B cell (primary cell): Measurements from ENCODE around the gene ALKBH5. TPM values are rescaled to one million over a fixed set of nuclear protein-coding genes. Genes with fewer than 3 reads are reported as not detected.

Experiments
- ATAC-seq: fragments of 200-7000 bp; cut with Tn5 transposase; one replicate; pipeline ENCODE4 v1.10.0; 2021; ENCODE audit warnings: low read depth, mild to moderate bottlenecking, moderate number of reproducible peaks, moderate library complexity
- CTCF ChIA-PET: fragments of 350-600 bp; sonication (Branson Sonifier 250); formaldehyde crosslinking; loops from one replicate; lab custom pipeline; 2021; ENCODE audit warnings: antibody characterized with exemption, inconsistent platforms; lab: Charles Lee
- POLR2A ChIA-PET: fragments of 350-600 bp; sonication (Branson Sonifier 250); formaldehyde crosslinking; loops from one replicate; lab custom pipeline; 2021; ENCODE audit warnings: antibody characterized with exemption; lab: Charles Lee
- DNase-seq: peaks from one replicate; pipeline ENCODE4 v3.0.0; 2013
- H2AFZ ChIP-seq: 2 replicates; pipeline ENCODE4 v1.6.1; 2012; ENCODE audit warnings: mild to moderate bottlenecking, low read depth, low read length; ENCODE audit not compliant: insufficient read depth, poor library complexity, severe bottlenecking
- H3K27ac ChIP-seq, 2 donors: 1 replicate in 1 of 2; 2 replicates in 1 of 2; pipeline ENCODE4 v1.5.1; 2012 to 2013; ENCODE audit warnings: low read length in 2 of 2, mild to moderate bottlenecking in 2 of 2, moderate library complexity in 1 of 2
- H3K27me3 ChIP-seq, 4 experiments: fragments of 200-600 bp in 1 of 4; sonication (generic) in 1 of 4; replicated peaks in 1 of 4; 1 replicate in 2 of 4; 2 replicates in 2 of 4; pipeline versions ENCODE4 v1.6.1 to v1.7.0; 2013 to 2016; ENCODE audit warnings: low read length in 3 of 4, mild to moderate bottlenecking in 2 of 4, mixed read lengths in 1 of 4, moderate library complexity in 1 of 4; ENCODE audit not compliant: insufficient read depth in 4 of 4, control insufficient read depth in 3 of 4; ENCODE audit errors: control extremely low read depth in 1 of 4
- H3K36me3 ChIP-seq, 2 experiments: replicated peaks in 1 of 2; 1 replicate in 1 of 2; 2 replicates in 1 of 2; pipeline versions ENCODE4 v1.6.1 to v1.7.1; 2013; ENCODE audit warnings: low read length in 1 of 2; ENCODE audit not compliant: insufficient read depth in 2 of 2, control insufficient read depth in 1 of 2; ENCODE audit errors: control extremely low read depth in 1 of 2, extremely low read depth in 1 of 2
- H3K4me1 ChIP-seq, 2 donors: fragments of 200-600 bp in 1 of 2; sonication (generic) in 1 of 2; 1 replicate in 1 of 2; 2 replicates in 1 of 2; pipeline versions ENCODE4 v1.5.1 to v1.6.1; 2013 to 2017; ENCODE audit warnings: low read length in 2 of 2; ENCODE audit not compliant: control insufficient read depth in 2 of 2, insufficient read depth in 2 of 2
- H3K4me2 ChIP-seq: replicated peaks from 2 replicates; pipeline ENCODE3; 2012; ENCODE audit warnings: mild to moderate bottlenecking, low read depth, low read length; ENCODE audit not compliant: poor library complexity, severe bottlenecking
- H3K4me3 ChIP-seq, 5 experiments: fragments of 200-600 bp in 1 of 5; sonication (generic) in 1 of 5; 1 replicate in 3 of 5; 2 replicates in 2 of 5; pipeline versions ENCODE4 v1.5.1 to v1.7.0; 2011 to 2016; ENCODE audit warnings: low read length in 4 of 5, mild to moderate bottlenecking in 4 of 5, low read depth in 2 of 5, control low read depth in 1 of 5, moderate library complexity in 1 of 5; ENCODE audit not compliant: insufficient read depth in 1 of 5; ENCODE audit errors: control extremely low read depth in 1 of 5, extremely low read depth in 1 of 5
- H3K79me2 ChIP-seq: fragments of 200-600 bp; sonication (generic); one replicate; pipeline ENCODE4 v1.6.0; 2016; ENCODE audit warnings: low read length; ENCODE audit not compliant: control insufficient read depth, insufficient read depth
- H3K9ac ChIP-seq: fragments of 200-600 bp; sonication (generic); 2 replicates; pipeline ENCODE4 v1.6.1; 2017; ENCODE audit warnings: mild to moderate bottlenecking, low read length, moderate library complexity
- H3K9me3 ChIP-seq, 3 donors: one replicate each; pipeline versions ENCODE4 v1.6.1 to v1.7.1; 2013; ENCODE audit warnings: low read length in 2 of 3; ENCODE audit not compliant: control insufficient read depth in 2 of 3, insufficient read depth in 1 of 3; ENCODE audit errors: control extremely low read depth in 1 of 3
- H4K20me1 ChIP-seq: 2 replicates; pipeline ENCODE4 v1.6.0; 2012; ENCODE audit warnings: mild to moderate bottlenecking, low read length; ENCODE audit not compliant: insufficient read depth, control insufficient read depth, poor library complexity, severe bottlenecking
- H3K27ac Mint-ChIP-seq: one replicate; pipeline ENCODE4 v1.8.0; 2021; ENCODE audit warnings: mixed read lengths
- H3K27me3 Mint-ChIP-seq: one replicate; pipeline ENCODE4 v1.8.0; 2021; ENCODE audit warnings: mixed read lengths
- H3K4me1 Mint-ChIP-seq: one replicate; pipeline ENCODE4 v1.8.0; 2021; ENCODE audit warnings: mixed read lengths
- H3K4me3 Mint-ChIP-seq: one replicate; pipeline ENCODE4 v1.8.0; 2021; ENCODE audit warnings: mixed read lengths
- H3K9me3 Mint-ChIP-seq: one replicate; pipeline ENCODE4 v1.8.0; 2022; ENCODE audit warnings: mixed read lengths; ENCODE audit not compliant: insufficient read depth
- CTCF ChIP-seq: fragments of 200-600 bp; IDR thresholded peaks from one replicate; pipeline ENCODE4 v1.8.0; 2022; ENCODE audit warnings: antibody characterized with exemption, mild to moderate bottlenecking
- EZH2 ChIP-seq: IDR thresholded peaks from 2 replicates; pipeline ENCODE4 v1.6.1; 2012; ENCODE audit warnings: borderline replicate concordance, low read depth, mild to moderate bottlenecking, moderate library complexity, low read length; ENCODE audit not compliant: insufficient read depth, poor library complexity, severe bottlenecking
- WGBS: methylation state at CpG from one replicate; pipeline ENCODE4 v1.1.5; 2013; ENCODE audit warnings: missing lambda C conversion rate; ENCODE audit not compliant: insufficient coverage; 5-methylcytosine and 5-hydroxymethylcytosine counted together
- intact Hi-C: fragments of 100-400 bp; cut with micrococcal nuclease; formaldehyde crosslinking; loops from one replicate; pipeline ENCODE4 v1.10.0; 2022
- polyA plus RNA-seq: library from polyadenylated mRNA; depleted of rRNA; stranded (reverse); fragments of >200 nt; gene quantifications from 2 replicates; pipeline ENCODE4 v1.2.3, GENCODE V29; 2012
- total RNA-seq, 2 donors: library from RNA; stranded (reverse); fragments of 120-200 nt in 1 of 2; gene quantifications; 1 replicate in 1 of 2; 2 replicates in 1 of 2; pipeline versions ENCODE4 v1.2.3 to v1.2.4, GENCODE V29; 2013 to 2022

ALKBH5 gene
- total and polyA plus RNA-seq, 2 donors (not counting 1 experiment from before 2014, with no cell fraction given): 63.3 to 104 TPM

GRCh38 chr17:18254888-18255649 lies 71.4 kb downstream of the ALKBH5 start:
- Histone ChIP-seq H3K4me3 (no peak overlapping the region), H3K9me3 (no peaks in the 10 kb centered on the region), H3K79me2 (peaks cover 44% of the 10 kb centered on the region), H2AFZ (no peak overlapping the region), H3K9ac (no peak overlapping the region), H3K4me2 (no peak overlapping the region), H3K36me3 (peaks cover 0 to 61% of the 10 kb centered on the region in 2 experiments), H3K27ac (no peak overlapping the region), H3K27me3 (no peaks in the 10 kb centered on the region), H3K4me1 (peaks cover 20 to 27% of the 10 kb centered on the region in 2 donors), H4K20me1 (peaks cover 45% of the 10 kb centered on the region)
- DNase-seq (no peak), ATAC-seq (no peak)
- 97% methylated on average over 6 of the region's 8 CpGs for WGBS
- Mint-ChIP-seq H3K4me1 (peaks cover 24% of the 10 kb centered on the region), H3K27me3 (no peaks in the 10 kb centered on the region), H3K9me3 (no peaks in the 10 kb centered on the region), H3K27ac (no peak overlapping the region), H3K4me3 (no peak overlapping the region)
- ChIA-PET CTCF (no interaction called here), POLR2A (no interaction called here)
- no peak for TF ChIP-seq EZH2
- TF ChIP-seq CTCF: no peak
- intact Hi-C loops: loop anchor here (5.0 kb wide), 1 partner anchor 973 kb away; the partner anchor contains the start of gene COPS3

- Mint-ChIP-seq H3K4me1 (peaks cover 27% of the 10 kb centered on the region), H3K27me3 (no peaks in the 10 kb centered on the region), H3K4me3 (peak overlapping the region; percentile 56), H3K27ac (no peak overlapping the region), H3K9me3 (no peaks in the 10 kb centered on the region)
- Histone ChIP-seq H4K20me1 (peaks cover 45% of the 10 kb centered on the region), H3K36me3 (peaks cover 0 to 49% of the 10 kb centered on the region in 2 experiments), H3K4me1 (peaks cover 24 to 36% of the 10 kb centered on the region in 2 donors), H3K9ac (no peak overlapping the region), H3K79me2 (peaks cover 45% of the 10 kb centered on the region), H3K27ac (no peak overlapping the region), H3K27me3 (no peaks in the 10 kb centered on the region), H3K9me3 (no peaks in the 10 kb centered on the region), H3K4me3 (no peak overlapping the region), H3K4me2 (peak overlapping the region; percentile 92), H2AFZ (no peak overlapping the region)
- intact Hi-C loops: loop anchor here (5.0 kb wide), 1 partner anchor 974 kb away; the partner anchor contains the start of gene COPS3
- CTCF ChIA-PET: no interaction called here
- TF ChIP-seq EZH2: no peak
- TF ChIP-seq CTCF: no peak
- WGBS: 92% methylated on average over 9 of the region's 11 CpGs
- no peak for ATAC-seq
- POLR2A ChIA-PET: no interaction called here
- no peak for DNase-seq
Observed at GRCh38 chr17:18256351-18256750, 72.7 kb downstream of the ALKBH5 start.
